Natural killer cell (primary cell): ENCODE measurements around the gene LUZP4. TPM values are rescaled to one million over a fixed set of nuclear protein-coding genes. Genes with fewer than 3 reads are reported as not detected.

Experiments
- ATAC-seq, 3 donors: fragments of 150-1000 bp in 2 of 3; fragments of 200-7000 bp in 1 of 3; cut with Tn5 transposase; 1 replicate in 1 of 3; 2 replicates in 2 of 3; pipeline ENCODE4 v1.10.0; 2021; ENCODE audit warnings: mild to moderate bottlenecking in 2 of 3, moderate library complexity in 2 of 3
- DNase-seq, 2 donors: peaks; one replicate each; pipeline versions ENCODE4 v3.0.0 to v3.0.0-alpha.2; 2013 to 2021; ENCODE audit warnings: mixed read lengths in 1 of 2
- H3K27ac ChIP-seq: one replicate; pipeline ENCODE4 v1.5.1; 2013; ENCODE audit warnings: mild to moderate bottlenecking, low read length
- H3K27me3 ChIP-seq: one replicate; pipeline ENCODE4 v1.6.1; 2013; ENCODE audit warnings: low read length; ENCODE audit not compliant: control insufficient read depth, insufficient read depth
- H3K36me3 ChIP-seq: one replicate; pipeline ENCODE4 v1.6.1; 2013; ENCODE audit warnings: low read length; ENCODE audit not compliant: control insufficient read depth, insufficient read depth
- H3K4me1 ChIP-seq: one replicate; pipeline ENCODE4 v1.6.1; 2013; ENCODE audit warnings: low read length; ENCODE audit not compliant: control insufficient read depth, insufficient read depth
- H3K4me3 ChIP-seq: one replicate; pipeline ENCODE4 v1.5.1; 2013; ENCODE audit warnings: low read length
- H3K9me3 ChIP-seq: one replicate; pipeline ENCODE4 v1.6.1; 2013; ENCODE audit warnings: low read length; ENCODE audit not compliant: control insufficient read depth, insufficient read depth
- H3K27ac Mint-ChIP-seq, 2 donors: one replicate each; pipeline ENCODE4 v1.8.0; 2022; ENCODE audit warnings: mild to moderate bottlenecking in 2 of 2, mixed read lengths in 2 of 2, moderate library complexity in 1 of 2
- H3K27me3 Mint-ChIP-seq, 2 donors: one replicate each; pipeline ENCODE4 v1.8.0; 2022; ENCODE audit warnings: low read depth in 2 of 2, mixed read lengths in 2 of 2
- H3K36me3 Mint-ChIP-seq: one replicate; pipeline ENCODE4 v1.8.0; 2022; ENCODE audit warnings: mixed read lengths
- H3K4me1 Mint-ChIP-seq, 2 donors: one replicate each; pipeline ENCODE4 v1.8.0; 2022; ENCODE audit warnings: mixed read lengths in 2 of 2
- H3K4me3 Mint-ChIP-seq: one replicate; pipeline ENCODE4 v1.8.0; 2022; ENCODE audit warnings: mild to moderate bottlenecking, moderate library complexity, mixed read lengths
- H3K9me3 Mint-ChIP-seq, 2 donors: one replicate each; pipeline ENCODE4 v1.8.0; 2022; ENCODE audit warnings: mixed read lengths in 2 of 2
- WGBS: methylation state at CpG from one replicate; pipeline ENCODE4 v1.1.7; 2013; ENCODE audit warnings: missing lambda C conversion rate; ENCODE audit not compliant: insufficient coverage; 5-methylcytosine and 5-hydroxymethylcytosine counted together
- intact Hi-C: fragments of 100-400 bp; cut with micrococcal nuclease; formaldehyde crosslinking; loops from one replicate; pipeline ENCODE4 v1.14.2; 2022
- total RNA-seq, 4 donors: library from RNA; stranded (reverse); fragments of 120-200 nt in 1 of 4; gene quantifications; one replicate each; pipeline versions ENCODE4 v1.2.3 to v1.2.4, GENCODE V29; 2013 to 2022
- TF ChIP-seq, protein P1 (sequence below): fragments of 200-600 bp; IDR thresholded peaks from one replicate; pipeline ENCODE4 v1.8.0; 2022; ENCODE audit warnings: antibody characterized with exemption

Gene LUZP4
- total RNA-seq, 3 donors from 2014 or later (not counting 1 experiment from before 2014, with no cell fraction given): not detected

DNA sequence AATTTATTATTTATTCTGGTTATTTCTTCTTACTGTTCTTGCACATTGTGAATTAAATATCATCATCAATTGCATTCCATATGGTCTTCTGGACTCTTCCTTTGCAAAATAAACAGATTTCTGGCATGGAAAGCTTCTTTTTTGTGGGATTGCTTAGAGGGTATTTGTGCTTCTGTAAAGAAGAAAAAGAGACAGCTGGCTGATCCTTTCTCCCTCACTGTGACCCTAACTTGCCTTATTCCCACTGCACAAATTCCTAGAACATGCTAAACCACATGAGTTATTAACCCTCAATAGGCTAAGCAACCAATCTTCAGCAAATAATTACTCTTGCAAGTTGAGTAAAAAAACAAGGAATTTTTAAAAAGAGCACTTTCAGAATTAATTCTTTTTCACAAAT lies 31.8 kb upstream of the LUZP4 start:
- Histone ChIP-seq H3K27me3 (no peaks in the 10 kb centered on the region), H3K4me1 (no peaks in the 10 kb centered on the region), H3K36me3 (no peaks in the 10 kb centered on the region), H3K4me3 (no peak overlapping the region), H3K27ac (no peak overlapping the region), H3K9me3 (no peaks in the 10 kb centered on the region)
- DNase-seq: no peak
- Mint-ChIP-seq H3K27ac (no peak overlapping the region), H3K27me3 (peaks cover 0 to 9% of the 10 kb centered on the region in 2 donors), H3K36me3 (no peaks in the 10 kb centered on the region), H3K9me3 (peaks cover 0 to 5% of the 10 kb centered on the region in 2 donors), H3K4me3 (no peak overlapping the region), H3K4me1 (no peaks in the 10 kb centered on the region)
- TF ChIP-seq, protein P1, sequence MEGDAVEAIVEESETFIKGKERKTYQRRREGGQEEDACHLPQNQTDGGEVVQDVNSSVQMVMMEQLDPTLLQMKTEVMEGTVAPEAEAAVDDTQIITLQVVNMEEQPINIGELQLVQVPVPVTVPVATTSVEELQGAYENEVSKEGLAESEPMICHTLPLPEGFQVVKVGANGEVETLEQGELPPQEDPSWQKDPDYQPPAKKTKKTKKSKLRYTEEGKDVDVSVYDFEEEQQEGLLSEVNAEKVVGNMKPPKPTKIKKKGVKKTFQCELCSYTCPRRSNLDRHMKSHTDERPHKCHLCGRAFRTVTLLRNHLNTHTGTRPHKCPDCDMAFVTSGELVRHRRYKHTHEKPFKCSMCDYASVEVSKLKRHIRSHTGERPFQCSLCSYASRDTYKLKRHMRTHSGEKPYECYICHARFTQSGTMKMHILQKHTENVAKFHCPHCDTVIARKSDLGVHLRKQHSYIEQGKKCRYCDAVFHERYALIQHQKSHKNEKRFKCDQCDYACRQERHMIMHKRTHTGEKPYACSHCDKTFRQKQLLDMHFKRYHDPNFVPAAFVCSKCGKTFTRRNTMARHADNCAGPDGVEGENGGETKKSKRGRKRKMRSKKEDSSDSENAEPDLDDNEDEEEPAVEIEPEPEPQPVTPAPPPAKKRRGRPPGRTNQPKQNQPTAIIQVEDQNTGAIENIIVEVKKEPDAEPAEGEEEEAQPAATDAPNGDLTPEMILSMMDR: no peak
- ATAC-seq: no peak
- intact Hi-C loops: no loop called here

DNA sequence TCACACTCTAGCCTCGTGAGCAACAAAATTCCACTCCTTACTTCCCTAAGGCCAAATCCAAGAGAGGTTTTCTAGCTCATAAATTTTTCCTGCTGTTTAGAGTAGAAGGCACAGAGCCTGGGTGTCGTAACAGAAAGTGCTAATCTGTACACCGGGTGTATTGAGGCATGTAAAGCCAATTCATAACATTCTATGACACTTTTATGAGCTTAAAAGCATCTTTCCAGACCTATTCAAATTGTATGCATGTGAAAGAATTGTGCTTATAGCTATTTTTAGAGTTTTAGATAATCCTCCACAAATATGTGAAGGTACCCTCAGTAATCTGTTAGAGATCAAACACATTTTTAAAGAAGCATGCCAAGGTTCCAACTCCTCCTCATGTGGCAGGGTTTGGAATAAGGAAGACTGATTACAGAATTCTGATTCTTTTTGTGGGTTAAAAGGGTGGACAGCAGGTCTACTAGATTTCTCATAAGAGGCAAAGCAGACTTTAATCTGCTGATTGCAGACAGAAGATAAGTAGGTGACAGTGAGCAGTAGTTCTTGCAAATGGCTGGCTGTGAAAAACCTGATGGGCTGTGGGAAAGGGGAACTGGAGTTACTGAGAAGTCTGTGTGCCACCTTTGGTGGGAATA lies 30.2 kb upstream of the LUZP4 start:
- intact Hi-C loops: no loop called here
- no peak overlapping the region for H3K4me3 Mint-ChIP-seq
- H3K9me3 Mint-ChIP-seq: peaks cover 0 to 5% of the 10 kb centered on the region in 2 donors
- H3K36me3 Mint-ChIP-seq: no peaks in the 10 kb centered on the region
- Histone ChIP-seq H3K27ac (no peak overlapping the region), H3K9me3 (no peaks in the 10 kb centered on the region), H3K36me3 (no peaks in the 10 kb centered on the region), H3K27me3 (no peaks in the 10 kb centered on the region), H3K4me1 (no peaks in the 10 kb centered on the region), H3K4me3 (no peak overlapping the region)
- TF ChIP-seq, protein P1: no peak
- H3K27me3 Mint-ChIP-seq: peaks cover 0 to 9% of the 10 kb centered on the region in 2 donors
- H3K27ac Mint-ChIP-seq: no peak overlapping the region
- WGBS: 88% methylated on average over 1 of the region's 3 CpGs
- no peak for DNase-seq
- no peak for ATAC-seq
- no peaks in the 10 kb centered on the region for H3K4me1 Mint-ChIP-seq

DNA sequence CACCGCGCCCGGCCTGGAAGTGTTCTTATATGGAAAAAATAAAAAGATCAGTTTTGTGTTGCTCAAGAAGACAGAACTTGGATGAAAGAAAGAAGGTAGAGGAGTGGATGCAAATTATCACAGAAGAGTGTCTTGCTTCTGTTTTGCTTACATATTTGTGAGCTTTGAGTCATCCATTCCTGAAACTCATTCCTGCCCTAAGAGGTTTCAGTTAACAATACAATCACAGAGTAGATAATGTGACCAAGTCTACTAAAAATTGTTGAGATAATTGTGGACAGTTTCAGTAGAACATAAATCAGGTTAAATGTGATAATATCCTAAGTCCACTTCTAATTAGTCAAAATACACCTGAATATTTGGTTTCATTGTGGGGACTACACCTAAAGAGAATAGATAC lies 29.2 kb upstream of the LUZP4 start:
- Mint-ChIP-seq H3K4me3 (no peak overlapping the region), H3K4me1 (no peaks in the 10 kb centered on the region), H3K36me3 (no peaks in the 10 kb centered on the region), H3K27me3 (peaks cover 0 to 9% of the 10 kb centered on the region in 2 donors), H3K9me3 (peaks cover 0 to 5% of the 10 kb centered on the region in 2 donors), H3K27ac (no peak overlapping the region)
- TF ChIP-seq, protein P1: no peak
- no peak for ATAC-seq
- H3K9me3 ChIP-seq: no peaks in the 10 kb centered on the region
- H3K36me3 ChIP-seq: no peaks in the 10 kb centered on the region
- H3K27me3 ChIP-seq: no peaks in the 10 kb centered on the region
- no peaks in the 10 kb centered on the region for H3K4me1 ChIP-seq
- no peak overlapping the region for H3K27ac ChIP-seq
- no peak for DNase-seq
- H3K4me3 ChIP-seq: no peak overlapping the region
- intact Hi-C loops: no loop called here
- WGBS: 100% methylated on average over 3 of the region's 3 CpGs

DNA sequence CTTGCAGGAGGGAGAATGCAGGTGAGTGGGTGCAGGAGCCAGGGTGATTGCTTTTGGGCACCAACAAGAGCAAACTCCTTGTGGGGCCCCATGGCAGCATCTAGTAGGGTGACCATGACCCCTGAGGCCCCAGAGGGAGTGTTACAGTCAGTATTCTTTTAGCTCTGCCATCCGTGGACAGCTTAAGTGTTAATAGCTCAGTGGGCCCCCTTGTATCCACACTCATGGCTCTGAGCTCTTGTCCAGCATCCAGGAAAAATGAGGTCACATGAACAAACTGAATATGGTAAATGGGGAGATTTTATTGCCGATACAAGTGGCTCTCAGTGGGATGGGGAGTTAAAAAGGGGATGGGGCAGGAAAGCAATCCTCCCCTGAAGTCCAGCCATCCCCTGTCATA lies 28.4 kb upstream of the LUZP4 start:
- Histone ChIP-seq H3K27ac (no peak overlapping the region), H3K27me3 (no peaks in the 10 kb centered on the region), H3K36me3 (no peaks in the 10 kb centered on the region), H3K4me1 (no peaks in the 10 kb centered on the region), H3K4me3 (no peak overlapping the region), H3K9me3 (no peaks in the 10 kb centered on the region)
- no peaks in the 10 kb centered on the region for H3K4me1 Mint-ChIP-seq
- TF ChIP-seq, protein P1: no peak
- peaks cover 0 to 9% of the 10 kb centered on the region in 2 donors for H3K27me3 Mint-ChIP-seq
- intact Hi-C loops: no loop called here
- H3K27ac Mint-ChIP-seq: no peak overlapping the region
- no peak overlapping the region for H3K4me3 Mint-ChIP-seq
- WGBS: 60% methylated on average over 1 of the region's 2 CpGs
- peaks cover 0 to 5% of the 10 kb centered on the region in 2 donors for H3K9me3 Mint-ChIP-seq
- ATAC-seq: no peak
- H3K36me3 Mint-ChIP-seq: no peaks in the 10 kb centered on the region
- DNase-seq: no peak
